GM19043 (cell line): ENCODE measurements around the gene TCF7L2.

ENCODE experiments used
- ATAC-seq: cut with Tn5 transposase; IDR thresholded peaks from one replicate; pipeline ENCODE4 v1.9.1; 2021; ENCODE audit warnings: low read depth; ENCODE audit not compliant: unreplicated experiment

Gene TCF7L2

GRCh38 chr10:112949875-112950507 is at the start of gene TCF7L2:
TCF7L2 (plus strand) TSS chr10:112950247; CDS start chr10:112950757, 510 bp downstream.
- no peak for ATAC-seq

- no peak for ATAC-seq
Observed at GRCh38 chr10:112902730-112903129, 47.3 kb upstream of the TCF7L2 start.

- ATAC-seq, result no peak
Observed at GRCh38 chr10:112904000-112904399, 46.0 kb upstream of the TCF7L2 start.

- ATAC-seq, result no peak
Observed at GRCh38 chr10:112906945-112907344, 43.1 kb upstream of the TCF7L2 start.

- ATAC-seq, result no peak
Observed at GRCh38 chr10:112907893-112908292, 42.2 kb upstream of the TCF7L2 start.

- ATAC-seq, result no peak
Observed at GRCh38 chr10:112911206-112911605, 38.8 kb upstream of the TCF7L2 start.

GRCh38 chr10:112912410-112912928 is 37.6 kb upstream of the TCF7L2 start:
- ATAC-seq, result no peak

GRCh38 chr10:112913255-112913654 is 36.8 kb upstream of the TCF7L2 start:
- no peak for ATAC-seq

- ATAC-seq, result no peak
Observed at GRCh38 chr10:112913661-112914287, 36.3 kb upstream of the TCF7L2 start.

GRCh38 chr10:112914288-112914952 is 35.6 kb upstream of the TCF7L2 start:
- no peak for ATAC-seq

- no peak for ATAC-seq
Observed at GRCh38 chr10:112915590-112916572, 34.2 kb upstream of the TCF7L2 start.

GRCh38 chr10:112917681-112918080 is 32.4 kb upstream of the TCF7L2 start:
- ATAC-seq, result no peak

GRCh38 chr10:112918771-112919170 is 31.3 kb upstream of the TCF7L2 start:
- no peak for ATAC-seq

GRCh38 chr10:112919721-112920120 is 30.3 kb upstream of the TCF7L2 start:
- no peak for ATAC-seq

- ATAC-seq, result no peak
Observed at GRCh38 chr10:112926906-112927688, 22.9 kb upstream of the TCF7L2 start.

GRCh38 chr10:112927980-112928379 is 22.1 kb upstream of the TCF7L2 start:
- no peak for ATAC-seq

GRCh38 chr10:112932658-112933057 is 17.4 kb upstream of the TCF7L2 start:
- ATAC-seq, result no peak

- ATAC-seq, result no peak
Observed at GRCh38 chr10:112934193-112934592, 15.9 kb upstream of the TCF7L2 start.

GRCh38 chr10:112938808-112939482 is 11.1 kb upstream of the TCF7L2 start:
- ATAC-seq, result no peak
